K562 (cell line): ENCODE results near the gene PI4KA. TPM values are rescaled to one million over a fixed set of nuclear protein-coding genes. Genes with fewer than 3 reads are reported as not detected.

ENCODE experiments used
- ATAC-seq: fragments of 200-7000 bp; cut with Tn5 transposase; 3 replicates; pipeline ENCODE4 v1.9.1; 2020; ENCODE audit warnings: moderate library complexity
- BruUV-seq: library from RNA; stranded (reverse); fragments of 400-500 nt; replicated peaks from 2 replicates; lab custom pipeline; 2021; lab: Mats Ljungman, UMichigan
- CTCF ChIA-PET: fragments of 300-600 bp; formaldehyde crosslinking; extraction: SDS; loops from one replicate; lab custom pipeline; 2021; ENCODE audit warnings: low intra/inter-chr PET ratio; lab: Yijun Ruan, JAX
- POLR2A ChIA-PET: fragments of 300-600, 350-650 bp; sonication (Branson Sonifier 250); formaldehyde crosslinking; extraction: SDS; loops from one replicate; lab custom pipeline; 2021; ENCODE audit warnings: antibody characterized with exemption, inconsistent platforms; lab: Yijun Ruan, JAX
- DNase-seq, 4 experiments: peaks; one replicate each; pipeline versions ENCODE4 v3.0.0 to v3.0.0-alpha.2; 2011 to 2018; ENCODE audit warnings: low spot score in 3 of 4, mixed read lengths in 3 of 4; ENCODE audit errors: extremely low read depth in 1 of 4
- FAIRE-seq: peaks from 2 replicates; lab custom pipeline; 2011; peaks lifted over from hg19 to GRCh38; lab: Jason Lieb, UNC
- H2AFZ ChIP-seq: 2 replicates; pipeline ENCODE4 v1.6.0; 2011; ENCODE audit warnings: low read depth, low read length, control low read depth, inconsistent platforms
- H3K27ac ChIP-seq: fragments of 200-600 bp; 3 replicates; pipeline ENCODE4 v1.8.0; 2011; ENCODE audit warnings: low read depth, mild to moderate bottlenecking, control low read depth, inconsistent platforms, low read length, moderate library complexity, mixed read lengths; ENCODE audit errors: extremely low read depth
- H3K27me3 ChIP-seq, 2 experiments: fragments of 300-600 bp in 1 of 2; 2 replicates in 1 of 2; 3 replicates in 1 of 2; pipeline versions ENCODE4 v1.6.0 to v1.8.0; 2011; ENCODE audit warnings: inconsistent platforms in 2 of 2, low read length in 2 of 2, mild to moderate bottlenecking in 1 of 2, mixed read lengths in 1 of 2, moderate library complexity in 1 of 2; ENCODE audit not compliant: control insufficient read depth in 2 of 2, insufficient read depth in 2 of 2
- H3K36me3 ChIP-seq: fragments of 300-600 bp; 3 replicates; pipeline ENCODE4 v1.8.0; 2011; ENCODE audit warnings: mild to moderate bottlenecking, low read length, inconsistent platforms; ENCODE audit not compliant: control insufficient read depth, insufficient read depth
- H3K4me1 ChIP-seq, 2 experiments: fragments of 200-600 bp in 1 of 2; replicated peaks in 1 of 2; 2 replicates in 1 of 2; 3 replicates in 1 of 2; pipeline versions ENCODE4 v1.5.1 to v1.8.0; 2011; ENCODE audit warnings: inconsistent platforms in 2 of 2, low read length in 2 of 2, mild to moderate bottlenecking in 1 of 2, mixed read lengths in 1 of 2, moderate library complexity in 1 of 2; ENCODE audit not compliant: control insufficient read depth in 2 of 2, insufficient read depth in 2 of 2
- H3K4me2 ChIP-seq: 2 replicates; pipeline ENCODE4 v1.6.1; 2011; ENCODE audit warnings: low read length, control low read depth, inconsistent platforms, mixed read lengths; ENCODE audit not compliant: insufficient read depth
- H3K4me3 ChIP-seq: fragments of 200-600 bp; sonication (generic), shearing (Covaris generic); 2 replicates; pipeline ENCODE4 v1.5.1; 2016; ENCODE audit warnings: control low read depth, inconsistent platforms
- H3K79me2 ChIP-seq: fragments of 200-600 bp; 3 replicates; pipeline ENCODE4 v1.8.0; 2011; ENCODE audit warnings: low read length, inconsistent platforms; ENCODE audit not compliant: control insufficient read depth, insufficient read depth
- H3K9ac ChIP-seq, 2 experiments: 2 replicates each; pipeline versions ENCODE4 v1.6.0 to v1.6.1; 2011; ENCODE audit warnings: low read depth in 2 of 2, low read length in 2 of 2, control low read depth in 1 of 2, inconsistent platforms in 1 of 2, mild to moderate bottlenecking in 1 of 2, mixed read lengths in 1 of 2; ENCODE audit not compliant: insufficient read depth in 1 of 2
- H3K9me1 ChIP-seq: one replicate; pipeline ENCODE4 v1.6.0; 2011; ENCODE audit warnings: inconsistent platforms, mild to moderate bottlenecking, low read length, moderate library complexity; ENCODE audit not compliant: control insufficient read depth, insufficient read depth
- H3K9me3 ChIP-seq: replicated peaks from 2 replicates; pipeline ENCODE4 v1.5.1; 2011; ENCODE audit warnings: low read depth, low read length, inconsistent platforms; ENCODE audit not compliant: control insufficient read depth, insufficient read depth
- H4K20me1 ChIP-seq: replicated peaks from 2 replicates; pipeline ENCODE4 v1.6.1; 2011; ENCODE audit warnings: low read length, inconsistent platforms, mixed read lengths; ENCODE audit not compliant: control insufficient read depth, insufficient read depth
- ATF1 ChIP-seq, 2 experiments: fragments of 450-650 bp in 1 of 2; IDR thresholded peaks; 2 replicates each; pipeline ENCODE4 v1.6.1; 2016; ENCODE audit warnings: missing compliant biosample characterization in 1 of 2, missing genetic modification characterization in 1 of 2
- C11orf30 ChIP-seq: fragments of 450-650 bp; IDR thresholded peaks from 2 replicates; pipeline ENCODE4 v1.6.1; 2016; ENCODE audit warnings: low read depth, mild to moderate bottlenecking
- DDX20 ChIP-seq: fragments of 450-650 bp; IDR thresholded peaks from 2 replicates; pipeline ENCODE4 v1.6.1; 2016; ENCODE audit warnings: missing genetic modification characterization, low read depth, mild to moderate bottlenecking, missing compliant biosample characterization, moderate library complexity
- GATA2 ChIP-seq: sonication (generic); formaldehyde crosslinking; IDR thresholded peaks from 2 replicates; pipeline ENCODE4 v1.4.0; 2020; ENCODE audit warnings: mild to moderate bottlenecking, missing genetic modification reagents
- KHSRP ChIP-seq: fragments of 450-650 bp; IDR thresholded peaks from 2 replicates; pipeline ENCODE4 v1.6.1; 2017
- KLF1 ChIP-seq: fragments of 450-650 bp; IDR thresholded peaks from 2 replicates; pipeline ENCODE4 v1.6.1; 2016; ENCODE audit warnings: missing genetic modification characterization, missing compliant biosample characterization
- NELFE ChIP-seq: IDR thresholded peaks from 2 replicates; pipeline ENCODE4 v1.6.1; 2011; ENCODE audit warnings: mild to moderate bottlenecking; ENCODE audit not compliant: insufficient read depth, insufficient read length
- NFYB ChIP-seq: IDR thresholded peaks from 2 replicates; pipeline ENCODE4 v1.6.1; 2011; ENCODE audit warnings: mild to moderate bottlenecking, moderate library complexity; ENCODE audit not compliant: insufficient read length; ENCODE audit errors: extremely low read depth
- PATZ1 ChIP-seq: fragments of 250-450 bp; sonication (Bioruptor Pico); IDR thresholded peaks from 2 replicates; pipeline ENCODE4 v1.5.0; 2020; ENCODE audit warnings: mild to moderate bottlenecking, borderline replicate concordance
- PHB2 ChIP-seq: fragments of 450-650 bp; IDR thresholded peaks from 2 replicates; pipeline ENCODE4 v1.6.1; 2017; ENCODE audit warnings: low read depth
- POLR2AphosphoS5 ChIP-seq: IDR thresholded peaks from 2 replicates; pipeline ENCODE4 v1.6.1; 2011; ENCODE audit warnings: mild to moderate bottlenecking, low read depth, low read length, moderate library complexity; ENCODE audit not compliant: control insufficient read depth, insufficient read depth
- TRIM25 ChIP-seq: fragments of 450-650 bp; IDR thresholded peaks from 2 replicates; pipeline ENCODE4 v1.7.0; 2016; ENCODE audit warnings: borderline replicate concordance
- ZBTB1 ChIP-seq: sonication (generic); formaldehyde crosslinking; IDR thresholded peaks from 2 replicates; pipeline ENCODE4 v1.8.1; 2023; ENCODE audit warnings: missing genetic modification reagents, low read depth, mild to moderate bottlenecking, borderline replicate concordance
- ZFP30 ChIP-seq: fragments of 250-450 bp; sonication (Bioruptor Pico); IDR thresholded peaks from 2 replicates; pipeline ENCODE4 v1.8.0; 2022; ENCODE audit warnings: moderate library complexity, mild to moderate bottlenecking, inconsistent platforms, borderline replicate concordance
- ZNF76 ChIP-seq: fragments of 250-450 bp; sonication (Bioruptor Pico); IDR thresholded peaks from 2 replicates; pipeline ENCODE4 v1.4.0; 2020; ENCODE audit warnings: mild to moderate bottlenecking, moderate library complexity, borderline replicate concordance
- WGBS: fragments of 100-300 bp; shearing (Covaris generic); methylation state at CpG from one replicate; pipeline ENCODE4 v1.1.6; 2016; ENCODE audit warnings: low coverage, mixed read lengths; ENCODE audit not compliant: insufficient coverage; ENCODE audit errors: missing lambda C conversion rate; 5-methylcytosine and 5-hydroxymethylcytosine counted together
- in situ Hi-C: fragments of 300-500 bp; cut with MboI; formaldehyde crosslinking; loops from 4 replicates; pipeline ENCODE4 v1.15.0; 2018; ENCODE audit warnings: inconsistent platforms, mixed read lengths
- intact Hi-C: fragments of 100-400 bp; cut with micrococcal nuclease; formaldehyde crosslinking; loops from 2 replicates; pipeline ENCODE4 v1.14.2; 2022
- polyA plus RNA-seq, 8 experiments: library from polyadenylated mRNA; depleted of rRNA in 4 of 8; stranded (reverse) in 5 of 8; unstranded in 3 of 8; fragments of >200 nt; fragmentation: Nextera tagmentation in 2 of 8; fragmentation: Illumina TruSeq in 1 of 8; extraction: Ambion mirVana in 2 of 8; extraction: Trizol in 1 of 8; gene quantifications; 2 replicates each; pipeline versions ENCODE4 v1.2.1 to v1.2.3, GENCODE V29; 2011 to 2014; ENCODE audit warnings: inconsistent platforms in 1 of 8, missing spikeins in 1 of 8
- total RNA-seq, 7 experiments: library from RNA; depleted of rRNA in 6 of 7; stranded (reverse); fragments of >200 nt in 6 of 7; fragmentation: Illumina TruSeq in 2 of 7; extraction: Trizol in 2 of 7; gene quantifications; 2 replicates each; pipeline versions ENCODE4 v1.2.1 to v1.2.3, GENCODE V29; 2011 to 2021; ENCODE audit warnings: low replicate concordance in 1 of 7
- TF ChIP-seq, protein P1 (sequence below): fragments of 250-450 bp; sonication (Bioruptor Pico); IDR thresholded peaks from 2 replicates; pipeline ENCODE4 v1.8.0; 2022; ENCODE audit warnings: moderate library complexity, mild to moderate bottlenecking, inconsistent platforms

The PI4KA gene
- total and polyA plus RNA-seq, 9 of the 15 experiments (the other 6 are each of a cell fraction or from before 2014, with no cell fraction given): 7.3 to 187 (median 84.7) TPM

DNA sequence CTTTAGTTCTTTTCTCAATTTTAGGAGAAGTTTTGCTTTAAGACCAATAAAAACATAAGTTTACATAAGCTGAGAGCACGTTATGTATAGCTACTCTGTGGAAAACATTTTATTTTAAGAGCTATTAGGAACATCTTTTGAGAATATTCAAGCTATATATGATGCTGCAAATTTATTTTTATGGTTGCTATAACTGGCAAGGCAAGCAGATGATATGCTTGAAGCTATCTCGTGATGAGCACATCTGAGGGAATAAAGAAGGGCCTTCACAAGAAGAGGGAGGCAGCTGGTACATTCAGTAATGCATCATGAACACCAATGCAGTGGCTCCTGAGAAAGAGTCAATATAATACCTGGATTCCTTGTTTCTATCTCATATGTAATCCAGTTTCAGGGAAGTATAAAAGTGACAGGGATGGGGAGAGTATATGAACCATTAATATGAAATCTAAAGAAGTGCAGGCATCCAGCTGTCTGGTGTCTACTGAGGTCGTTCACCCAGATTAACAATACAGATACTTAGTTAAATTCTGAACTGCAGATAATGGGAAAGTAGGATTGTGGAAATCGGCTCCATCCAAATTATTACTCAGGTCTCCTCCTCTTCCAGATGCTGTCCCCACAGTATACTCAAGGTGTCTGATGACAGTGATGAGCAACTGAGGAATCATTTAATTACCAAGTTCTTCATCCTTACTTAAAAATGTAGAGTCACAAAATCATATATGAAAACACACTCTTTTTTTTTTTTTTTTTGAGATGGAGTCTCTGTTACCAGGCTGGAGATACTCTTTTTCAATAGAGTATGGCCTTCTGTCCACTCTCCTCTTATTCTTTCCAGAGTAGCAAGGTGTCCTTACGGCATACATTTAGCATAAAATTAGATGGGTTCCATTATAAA lies 185.1 kb downstream of the PI4KA start:
- in situ Hi-C loops (no loop called here), intact Hi-C loops (loop anchor here (10.0 kb wide), 1 partner anchor 259 kb away; no protein-coding TSS in a partner anchor)
- FAIRE-seq (no peak), DNase-seq (no peak), ATAC-seq (peak; percentile 44)
- H3K27me3 ChIP-seq: peaks cover 23 to 28% of the 10 kb centered on the region in 2 experiments
- POLR2A ChIA-PET: interaction anchor here (0.6 to 3.3 kb wide), 9 partner anchors 10 to 256 kb away, joined by 3 to 21 read pairs (median 4); partner anchors contain the start of gene MED15
- CTCF ChIA-PET: interaction anchor here (0.6 kb wide), 1 partner anchor 141 kb away, joined by 3 read pairs; no protein-coding TSS in a partner anchor
- BruUV-seq: no TSS peak
- no peaks in the 10 kb centered on the region for H4K20me1 ChIP-seq
- H2AFZ ChIP-seq: no peak overlapping the region
- H3K9me1 ChIP-seq: no peaks in the 10 kb centered on the region
- 3% methylated on average over 5 of the region's 5 CpGs for WGBS
- H3K4me3 ChIP-seq: no peak overlapping the region
- 0 out of 2 replicates have a peak, but pooled peaks cover under 1% of the 10 kb centered on the region for H3K9me3 ChIP-seq
- H3K9ac ChIP-seq: no peak overlapping the region
- H3K79me2 ChIP-seq: no peaks in the 10 kb centered on the region
- no peaks in the 10 kb centered on the region for H3K36me3 ChIP-seq
- H3K27ac ChIP-seq: no peak overlapping the region
- H3K4me2 ChIP-seq: no peak overlapping the region
- peaks cover 0 to 18% of the 10 kb centered on the region in 2 experiments; a peak in 1 of 5 replicates for H3K4me1 ChIP-seq
- TF ChIP-seq DDX20 (tag) (no peak), ZNF76 (CRISPR knock-in tag) (no peak), NELFE (no peak), KLF1 (no peak), C11orf30 (no peak), PATZ1 (CRISPR knock-in tag) (no peak), NFYB (no peak), KHSRP (no peak), PHB2 (no peak), ATF1 (CRISPR knock-in tag; IDR thresholded peaks at IDR 0.05) (no peak), ATF1 (tag; IDR thresholded peaks at IDR 0.05) (no peak), POLR2AphosphoS5 (no peak), ZFP30 (CRISPR knock-in tag) (no peak), ZBTB1 (CRISPR knock-in tag) (no peak), TRIM25 (no peak), GATA2 (CRISPR knock-in tag) (no peak)
- TF ChIP-seq, protein P1, sequence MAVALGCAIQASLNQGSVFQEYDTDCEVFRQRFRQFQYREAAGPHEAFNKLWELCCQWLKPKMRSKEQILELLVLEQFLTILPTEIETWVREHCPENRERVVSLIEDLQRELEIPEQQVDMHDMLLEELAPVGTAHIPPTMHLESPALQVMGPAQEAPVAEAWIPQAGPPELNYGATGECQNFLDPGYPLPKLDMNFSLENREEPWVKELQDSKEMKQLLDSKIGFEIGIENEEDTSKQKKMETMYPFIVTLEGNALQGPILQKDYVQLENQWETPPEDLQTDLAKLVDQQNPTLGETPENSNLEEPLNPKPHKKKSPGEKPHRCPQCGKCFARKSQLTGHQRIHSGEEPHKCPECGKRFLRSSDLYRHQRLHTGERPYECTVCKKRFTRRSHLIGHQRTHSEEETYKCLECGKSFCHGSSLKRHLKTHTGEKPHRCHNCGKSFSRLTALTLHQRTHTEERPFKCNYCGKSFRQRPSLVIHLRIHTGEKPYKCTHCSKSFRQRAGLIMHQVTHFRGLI: no peak
